ENCODE data around the gene LGALSL. TPM values are rescaled to one million over a fixed set of nuclear protein-coding genes. Genes with fewer than 3 reads are reported as not detected.
A peak's percentile ranks its signal among the peaks of the same experiment; 100 is the strongest.

LGALSL gene
- total and polyA plus RNA-seq, 2 experiments from 2014 or later: 0.43 to 0.60 TPM

- Histone ChIP-seq H3K9ac (no peak overlapping the region), H4K20me1 (ENCODE audit: insufficient read depth) (no peaks in the 10 kb centered on the region), H3K9me3 (ENCODE audit: low read depth) (no peaks in the 10 kb centered on the region)
Measured at GRCh38 chr2:64408031-64408430, 45.9 kb upstream of the LGALSL start.

GRCh38 chr2:64410671-64411070 is 43.3 kb upstream of the LGALSL start:
- no peak for TF ChIP-seq EZH2 (IDR thresholded peaks at IDR 0.05; ENCODE audit: insufficient read depth, poor library complexity, severe bottlenecking)
- TF ChIP-seq EZH2phosphoT487 (IDR thresholded peaks at IDR 0.05; ENCODE audit: insufficient read depth, low read depth): no peak
- H3K4me2 ChIP-seq (ENCODE audit: unreplicated experiment): no peak overlapping the region
- H3K4me3 ChIP-seq: no peak overlapping the region
- no peaks in the 10 kb centered on the region for H3K9me3 ChIP-seq (ENCODE audit: low read depth)
- H3K9me2 ChIP-seq (ENCODE audit: insufficient read depth): no peaks in the 10 kb centered on the region
- WGBS, 2 experiments (ENCODE audit: low coverage in 1 of 2, low lambda C conversion rate in 2 of 2, missing lambda C conversion rate in 2 of 2): 24 to 45% methylated on average over 1 of the region's 1 CpG
- peaks cover 12% of the 10 kb centered on the region for H3F3A ChIP-seq (ENCODE audit: insufficient read depth)
- H3K4me1 ChIP-seq (ENCODE audit: insufficient read depth): peaks cover 6% of the 10 kb centered on the region; the same call in 1 of the 2 replicates
- H3K27ac ChIP-seq: no peak overlapping the region
- no peaks in the 10 kb centered on the region for H3K79me2 ChIP-seq (ENCODE audit: insufficient read depth)
- no peak overlapping the region for H2AFZ ChIP-seq
- DNase-seq: peak; percentile 9
- H3K36me3 ChIP-seq (ENCODE audit: low read depth): no peaks in the 10 kb centered on the region
- no peak overlapping the region for H3K9ac ChIP-seq
- H4K20me1 ChIP-seq (ENCODE audit: insufficient read depth): no peaks in the 10 kb centered on the region
- in situ Hi-C loops (cut with MboI): no loop called here
- H3K27me3 ChIP-seq (replicated peaks; ENCODE audit: insufficient read depth): peaks cover 41% of the 10 kb centered on the region

More at GRCh38 chr2:64408031-64408430, 45.9 kb upstream of the LGALSL start:
- DNase-seq: no peak
- in situ Hi-C loops (cut with MboI): no loop called here
- H3K4me1 ChIP-seq (ENCODE audit: insufficient read depth): peaks cover 28% of the 10 kb centered on the region
- TF ChIP-seq EZH2 (IDR thresholded peaks at IDR 0.05; ENCODE audit: insufficient read depth, poor library complexity, severe bottlenecking): no peak
- TF ChIP-seq EZH2phosphoT487 (IDR thresholded peaks at IDR 0.05; ENCODE audit: insufficient read depth, low read depth): no peak
- H3K79me2 ChIP-seq (ENCODE audit: insufficient read depth): no peaks in the 10 kb centered on the region
- H3K27ac ChIP-seq: no peak overlapping the region
- no peaks in the 10 kb centered on the region for H3K9me2 ChIP-seq (ENCODE audit: insufficient read depth)
- WGBS, 2 experiments (ENCODE audit: low coverage in 1 of 2, low lambda C conversion rate in 2 of 2, missing lambda C conversion rate in 2 of 2): 93 to 96% methylated on average over 3 of the region's 3 CpGs
- no peak overlapping the region for H3K4me3 ChIP-seq
- H2AFZ ChIP-seq: no peak overlapping the region
- H3F3A ChIP-seq (ENCODE audit: insufficient read depth): peaks cover 16% of the 10 kb centered on the region
- no peaks in the 10 kb centered on the region for H3K36me3 ChIP-seq (ENCODE audit: low read depth)
- no peak overlapping the region for H3K4me2 ChIP-seq (ENCODE audit: unreplicated experiment)
- peaks cover 33% of the 10 kb centered on the region for H3K27me3 ChIP-seq (replicated peaks; ENCODE audit: insufficient read depth)

- Histone ChIP-seq H3K4me3 (no peak overlapping the region), H3F3A (ENCODE audit: insufficient read depth) (no peaks in the 10 kb centered on the region), H3K27ac (no peak overlapping the region), H3K36me3 (ENCODE audit: low read depth) (no peaks in the 10 kb centered on the region), H3K9ac (no peak overlapping the region), H3K4me2 (ENCODE audit: unreplicated experiment) (no peak overlapping the region), H3K27me3 (replicated peaks; ENCODE audit: insufficient read depth) (peaks cover 49% of the 10 kb centered on the region), H3K79me2 (ENCODE audit: insufficient read depth) (no peaks in the 10 kb centered on the region), H3K4me1 (ENCODE audit: insufficient read depth) (no peaks in the 10 kb centered on the region), H3K9me2 (ENCODE audit: insufficient read depth) (no peaks in the 10 kb centered on the region), H4K20me1 (ENCODE audit: insufficient read depth) (no peaks in the 10 kb centered on the region), H2AFZ (no peak overlapping the region), H3K9me3 (ENCODE audit: low read depth) (no peaks in the 10 kb centered on the region)
- no peak for TF ChIP-seq EZH2phosphoT487 (IDR thresholded peaks at IDR 0.05; ENCODE audit: insufficient read depth, low read depth)
- TF ChIP-seq EZH2 (IDR thresholded peaks at IDR 0.05; ENCODE audit: insufficient read depth, poor library complexity, severe bottlenecking): no peak
- DNase-seq: no peak
- WGBS, 2 experiments (ENCODE audit: low coverage in 1 of 2, low lambda C conversion rate in 2 of 2, missing lambda C conversion rate in 2 of 2): 67 to 71% methylated on average over 4 of the region's 4 CpGs
- in situ Hi-C loops (cut with MboI): no loop called here
Measured at GRCh38 chr2:64412671-64413070, 41.3 kb upstream of the LGALSL start.

- H2AFZ ChIP-seq: no peak overlapping the region
- H3F3A ChIP-seq (ENCODE audit: insufficient read depth): no peaks in the 10 kb centered on the region
- H3K9me3 ChIP-seq (ENCODE audit: low read depth): no peaks in the 10 kb centered on the region
- no peak overlapping the region for H3K9ac ChIP-seq
- 92% methylated on average over 7 of the region's 7 CpGs for WGBS, 2 experiments (ENCODE audit: low coverage in 1 of 2, low lambda C conversion rate in 2 of 2, missing lambda C conversion rate in 2 of 2)
- H3K4me3 ChIP-seq: no peak overlapping the region
- H3K4me1 ChIP-seq (ENCODE audit: insufficient read depth): no peaks in the 10 kb centered on the region
- in situ Hi-C loops (cut with MboI): no loop called here
- H3K4me2 ChIP-seq (ENCODE audit: unreplicated experiment): no peak overlapping the region
- TF ChIP-seq EZH2 (IDR thresholded peaks at IDR 0.05; ENCODE audit: insufficient read depth, poor library complexity, severe bottlenecking) (no peak), EZH2phosphoT487 (IDR thresholded peaks at IDR 0.05; ENCODE audit: insufficient read depth, low read depth) (no peak)
- no peaks in the 10 kb centered on the region for H4K20me1 ChIP-seq (ENCODE audit: insufficient read depth)
- H3K27me3 ChIP-seq (replicated peaks; ENCODE audit: insufficient read depth): peaks cover 39% of the 10 kb centered on the region
- no peaks in the 10 kb centered on the region for H3K79me2 ChIP-seq (ENCODE audit: insufficient read depth)
- no peaks in the 10 kb centered on the region for H3K9me2 ChIP-seq (ENCODE audit: insufficient read depth)
- H3K27ac ChIP-seq: no peak overlapping the region
- H3K36me3 ChIP-seq (ENCODE audit: low read depth): no peaks in the 10 kb centered on the region
- no peak for DNase-seq
Measured at GRCh38 chr2:64414736-64415435, 39.1 kb upstream of the LGALSL start.

Data from GM23248 (cell line).